Glomerular endothelial cell (primary cell): ENCODE measurements around the gene PHAX. TPM values are rescaled to one million over a fixed set of nuclear protein-coding genes. Genes with fewer than 3 reads are reported as not detected.
"Not testable (repeated sequence)": the region's sequence is repeated elsewhere in the genome, so short reads cannot be mapped to it uniquely, and the experiment has no call there.

ENCODE experiments used
- DNase-seq: peaks from one replicate; pipeline ENCODE4 v3.0.0-alpha.2; 2011; ENCODE audit warnings: low read depth, low spot score; ENCODE audit errors: extremely low read depth
- total RNA-seq: library from RNA; depleted of rRNA; stranded (reverse); fragments of >200 nt; gene quantifications from 2 replicates; pipeline ENCODE4 v1.2.3, GENCODE V29; 2015

The PHAX gene, protein sequence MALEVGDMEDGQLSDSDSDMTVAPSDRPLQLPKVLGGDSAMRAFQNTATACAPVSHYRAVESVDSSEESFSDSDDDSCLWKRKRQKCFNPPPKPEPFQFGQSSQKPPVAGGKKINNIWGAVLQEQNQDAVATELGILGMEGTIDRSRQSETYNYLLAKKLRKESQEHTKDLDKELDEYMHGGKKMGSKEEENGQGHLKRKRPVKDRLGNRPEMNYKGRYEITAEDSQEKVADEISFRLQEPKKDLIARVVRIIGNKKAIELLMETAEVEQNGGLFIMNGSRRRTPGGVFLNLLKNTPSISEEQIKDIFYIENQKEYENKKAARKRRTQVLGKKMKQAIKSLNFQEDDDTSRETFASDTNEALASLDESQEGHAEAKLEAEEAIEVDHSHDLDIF
- total RNA-seq, result 27.1 and 43.6 TPM in 2 replicates

DNA sequence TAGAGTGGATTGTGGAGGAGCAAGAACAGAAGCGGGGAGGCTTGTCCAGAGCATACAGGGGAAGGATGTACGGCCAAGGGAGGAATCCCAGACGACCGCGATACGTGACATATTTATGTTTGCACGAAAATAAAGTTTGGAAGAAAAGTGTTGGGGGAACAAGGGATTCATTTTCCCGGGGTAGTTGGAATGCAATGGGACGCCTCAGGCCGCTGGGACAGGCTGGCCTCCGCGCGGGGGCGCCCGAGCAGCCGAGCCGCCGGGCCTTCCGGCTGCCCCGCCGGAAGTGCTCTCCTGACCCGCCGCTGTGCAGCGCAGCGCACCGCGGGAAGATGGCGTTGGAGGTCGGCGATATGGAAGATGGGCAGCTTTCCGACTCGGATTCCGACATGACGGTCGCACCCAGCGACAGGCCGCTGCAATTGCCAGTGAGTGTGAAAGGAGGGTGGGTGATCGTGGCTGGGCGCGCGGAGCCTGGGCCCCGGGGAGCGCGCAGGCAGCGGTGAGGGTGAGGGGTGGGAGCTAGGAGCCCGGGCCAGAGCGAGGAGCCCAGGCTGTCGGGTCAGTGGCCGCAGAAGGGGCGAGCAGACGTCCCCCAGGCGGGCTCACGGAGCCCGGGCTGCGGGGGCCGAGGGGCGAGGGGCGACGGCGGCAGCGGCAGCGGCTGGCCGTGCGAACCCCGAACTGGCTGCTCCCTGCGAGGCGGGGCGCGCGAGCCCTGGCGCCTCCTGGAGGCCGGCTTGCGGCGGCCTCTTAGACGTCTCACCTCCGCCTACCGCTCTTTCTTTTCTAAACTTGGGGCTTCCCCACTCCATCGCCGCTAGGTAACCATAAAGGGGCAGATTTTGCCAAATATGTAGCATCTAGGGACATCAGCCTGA is at the start of gene PHAX:
Gene PHAX, plus strand, starts transcription at position 317 of the 881 bp plus-strand sequence. Its CDS starts 16 bp downstream, at position 333.
- DNase-seq, result no peak

DNA sequence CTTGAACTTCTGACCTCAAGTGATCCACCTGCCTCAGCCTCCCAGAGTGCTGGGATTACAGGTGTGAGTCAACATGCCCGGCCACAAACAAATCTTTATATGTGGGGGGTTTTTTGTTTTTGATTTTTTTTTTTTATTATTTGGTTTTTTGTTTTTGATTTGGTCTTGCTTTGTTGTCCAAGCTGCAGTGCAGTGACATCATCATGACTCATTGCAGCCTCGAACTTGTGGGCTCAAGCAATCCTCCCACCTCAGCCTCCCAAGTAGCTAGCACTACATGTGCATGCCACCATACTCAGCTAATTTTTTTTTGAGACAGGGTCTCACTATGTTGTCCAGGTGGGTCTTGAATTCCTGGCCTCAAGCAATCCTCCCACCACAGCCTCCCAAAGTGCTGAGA is 48.1 kb upstream of the PHAX start:
- no peak for DNase-seq

DNA sequence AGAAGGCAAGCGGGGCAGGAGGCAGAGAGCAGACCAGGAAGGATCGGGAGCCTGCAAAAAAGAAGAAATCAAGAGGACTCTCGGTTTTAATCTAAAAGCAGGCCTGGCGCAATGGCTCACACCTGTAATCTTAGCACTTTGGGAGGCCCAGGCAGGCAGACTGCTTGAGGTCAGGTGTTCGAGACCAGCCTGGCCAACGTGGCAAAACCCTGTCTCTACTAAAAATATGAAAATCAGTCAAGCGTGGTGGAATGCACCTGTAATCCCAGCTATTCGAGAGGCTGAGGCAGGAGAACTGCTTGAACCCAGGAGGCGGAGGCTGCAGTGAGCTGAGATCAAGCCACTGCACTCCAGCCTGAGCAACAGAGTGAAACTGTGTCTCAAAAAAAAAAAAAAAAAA is 45.6 kb upstream of the PHAX start:
- not testable (repeated sequence) for DNase-seq

DNA sequence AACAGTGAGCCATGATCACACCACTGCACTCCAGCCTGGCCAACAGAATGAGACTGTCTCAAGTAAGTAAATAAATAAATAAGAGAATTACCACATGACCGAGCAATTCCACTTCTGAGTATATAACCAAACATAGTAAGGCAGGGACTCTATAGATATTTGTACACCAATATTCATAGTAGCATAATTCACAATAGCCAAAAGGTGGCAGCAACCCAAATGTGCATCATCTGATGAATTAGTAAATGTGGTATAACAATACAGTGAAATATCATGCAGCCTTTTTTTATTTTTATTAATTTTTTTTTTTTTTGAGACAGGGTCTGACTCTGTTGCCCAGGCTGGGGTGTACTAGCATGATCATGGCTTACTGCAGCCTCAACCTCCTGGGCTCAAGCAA is 38.8 kb upstream of the PHAX start:
- DNase-seq, result no peak

DNA sequence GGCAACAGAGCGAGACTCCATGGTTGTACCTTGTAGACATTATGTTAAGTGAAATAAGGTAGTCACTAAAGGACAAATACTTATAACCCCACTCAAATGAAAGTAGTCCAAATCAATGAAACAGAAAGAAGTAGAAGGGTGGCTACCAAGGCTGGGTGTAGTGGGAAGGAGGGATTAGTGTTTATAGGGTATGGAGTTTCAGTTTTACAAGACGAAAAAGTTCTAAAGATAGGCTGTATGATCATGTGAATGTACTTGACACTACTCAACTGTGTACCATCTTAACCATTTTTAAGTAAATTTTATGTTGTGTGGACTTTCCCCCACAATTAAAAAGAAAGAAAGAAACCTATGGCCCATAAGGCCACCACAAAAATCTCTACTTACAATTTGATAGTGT is 37.9 kb upstream of the PHAX start:
- DNase-seq, result no peak

DNA sequence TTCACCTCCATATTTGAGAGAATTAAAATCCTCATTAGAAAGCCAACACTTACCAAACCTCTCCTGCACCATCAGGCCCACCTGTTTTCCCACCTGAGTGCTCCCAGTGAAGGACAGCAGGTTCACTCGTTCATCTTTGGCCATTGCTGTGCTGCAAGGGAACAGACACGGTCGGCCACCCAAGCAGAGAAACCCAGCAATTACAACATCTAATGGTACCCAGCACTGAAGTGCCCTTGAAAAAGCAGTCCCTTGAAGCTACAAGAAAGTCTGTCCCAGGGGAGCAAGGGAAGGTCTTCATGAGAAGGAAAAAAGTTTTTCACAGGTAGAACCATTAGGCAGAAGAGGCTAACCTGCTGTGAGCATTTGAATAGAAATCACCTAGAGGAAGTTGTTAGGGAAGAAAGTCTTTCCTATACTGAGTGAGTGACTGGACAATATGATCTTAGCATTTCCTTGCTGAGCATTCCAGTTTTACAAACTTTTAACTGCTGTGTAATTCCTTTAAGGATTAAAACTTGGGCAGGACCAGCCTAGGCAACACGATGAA is 32.5 kb upstream of the PHAX start:
- no peak for DNase-seq

DNA sequence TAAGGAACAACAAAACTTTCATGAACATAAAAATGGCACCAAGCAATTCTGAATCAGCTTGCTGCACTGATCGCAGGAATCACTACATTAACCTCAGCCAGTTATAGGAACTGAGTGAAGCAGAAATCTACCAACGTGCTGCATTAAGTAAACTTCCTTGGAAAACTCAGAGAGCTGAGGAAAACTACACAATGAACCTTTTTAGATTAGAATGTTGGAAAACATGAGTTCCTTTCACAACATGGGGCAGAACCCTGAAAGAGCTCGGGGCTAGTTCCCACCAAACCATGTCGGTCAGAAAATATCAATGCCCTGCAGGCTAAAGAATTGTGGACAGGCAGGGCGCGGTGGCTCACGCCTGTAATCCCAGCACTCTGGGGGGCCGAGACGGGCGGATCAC is 25.1 kb upstream of the PHAX start:
- no peak for DNase-seq

DNA sequence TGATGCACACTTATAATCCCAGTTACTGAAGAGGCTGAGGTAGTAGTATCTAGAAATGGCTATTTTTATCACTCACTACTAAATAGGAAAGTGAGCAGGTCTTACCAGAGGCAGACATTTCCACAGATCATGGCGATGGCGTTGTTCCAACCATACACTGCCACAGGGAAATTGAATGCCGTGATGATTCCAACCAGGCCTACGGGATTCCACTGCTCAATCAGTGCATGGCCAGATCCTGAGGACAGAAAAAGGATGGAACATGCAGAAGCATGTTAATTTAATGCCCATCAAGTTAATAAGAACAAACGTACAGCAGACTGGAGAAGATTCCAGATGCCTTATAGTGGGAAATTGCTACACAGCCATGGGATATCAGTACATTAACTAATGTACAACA is 23.8 kb upstream of the PHAX start:
- DNase-seq, result no peak

DNA sequence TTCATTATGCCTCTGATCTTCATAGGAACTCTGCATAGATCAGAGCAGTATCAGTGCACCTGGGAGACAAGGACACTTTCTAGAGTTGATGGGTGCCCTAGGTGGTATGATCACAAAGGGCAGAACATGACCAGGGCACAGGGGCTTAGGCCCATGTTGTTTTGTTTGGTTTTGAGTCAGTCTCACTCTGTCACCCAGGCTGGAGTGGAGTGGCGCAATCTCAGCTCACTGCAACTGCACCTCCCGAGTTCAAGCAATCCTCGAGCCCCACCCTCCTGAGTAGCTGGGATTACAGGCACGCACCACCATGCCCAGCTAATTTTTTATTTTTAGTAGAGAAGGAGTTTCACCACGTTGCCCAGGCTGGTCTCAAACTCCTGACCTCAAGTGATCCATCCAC is 23.3 kb upstream of the PHAX start:
- DNase-seq, result no peak

DNA sequence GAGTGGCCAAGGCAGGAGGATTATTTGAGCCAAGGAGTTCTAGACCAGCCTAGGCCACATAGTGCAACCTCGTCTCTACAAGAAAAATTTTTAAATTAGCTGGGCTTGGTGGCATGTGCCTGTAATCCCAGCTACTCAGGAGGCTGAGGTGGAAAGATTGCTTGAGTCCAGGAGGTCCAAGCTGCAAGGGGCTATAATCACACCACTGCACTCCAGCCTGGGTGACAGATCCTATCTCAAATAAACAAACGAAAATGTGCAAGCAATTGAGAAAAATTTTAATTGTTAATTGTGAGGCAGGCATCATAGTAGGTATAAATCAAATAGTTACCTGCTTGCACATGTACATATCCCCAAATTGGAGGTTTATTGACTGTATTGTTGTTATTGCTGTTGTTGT is 21.0 kb upstream of the PHAX start:
- no peak for DNase-seq

DNA sequence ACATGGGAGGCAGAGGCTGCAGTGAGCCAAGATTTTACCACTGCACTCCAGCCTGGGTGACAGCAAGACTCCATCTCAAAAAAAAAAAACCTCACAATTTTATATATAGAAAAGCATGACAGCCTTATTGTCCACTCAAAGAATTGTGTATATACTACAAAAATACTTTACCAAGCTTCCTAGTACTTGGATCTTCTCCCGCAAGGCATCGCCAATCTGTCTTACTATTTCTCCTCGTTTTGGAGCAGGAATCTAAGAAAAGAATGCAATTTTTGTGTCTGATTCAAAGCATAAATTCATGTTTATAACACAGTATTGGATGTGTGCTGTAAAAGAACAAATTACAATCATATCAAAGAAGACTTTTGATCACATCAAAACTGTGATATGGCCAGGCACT is 17.0 kb upstream of the PHAX start:
- no peak for DNase-seq

DNA sequence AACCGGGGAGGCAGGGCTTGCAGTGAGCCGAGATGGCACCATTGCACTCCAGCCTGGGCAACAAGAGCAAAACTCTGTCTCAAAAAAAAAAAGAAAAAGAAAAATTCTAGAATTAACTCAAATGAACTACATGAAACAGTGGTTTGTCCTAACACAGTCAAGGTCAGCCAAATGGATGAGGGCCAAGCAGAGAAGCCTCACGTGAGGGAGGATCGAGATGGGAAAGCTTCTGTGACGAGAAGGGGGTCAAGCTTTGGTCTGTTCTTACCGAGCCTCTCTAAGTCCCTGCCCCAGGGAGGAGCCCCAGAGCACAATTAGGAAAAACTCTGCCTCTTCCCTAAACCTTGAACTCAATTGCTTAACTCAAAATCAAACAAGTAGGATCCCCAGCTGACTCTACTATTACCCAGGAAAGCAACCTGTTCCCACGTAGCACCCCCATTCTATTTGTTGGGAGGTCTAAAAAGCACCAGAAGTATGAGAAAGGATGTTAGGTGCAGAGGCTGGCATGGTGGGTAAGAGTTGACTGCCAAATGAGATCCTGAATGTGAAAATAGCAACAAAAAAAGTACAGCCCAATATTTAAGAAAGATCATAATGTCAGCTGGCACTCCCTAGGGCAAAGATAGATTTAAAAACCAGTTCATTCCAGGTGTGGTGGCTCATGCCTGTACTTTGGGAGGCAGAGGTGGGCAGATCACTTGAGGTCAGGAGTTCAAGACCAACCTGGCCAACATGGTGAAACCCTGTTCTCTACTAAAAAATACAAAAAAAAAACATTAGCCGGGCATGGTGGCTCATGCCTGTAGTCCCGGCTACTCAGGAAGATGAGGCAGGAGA is 13.0 kb upstream of the PHAX start:
- DNase-seq, result no peak

DNA sequence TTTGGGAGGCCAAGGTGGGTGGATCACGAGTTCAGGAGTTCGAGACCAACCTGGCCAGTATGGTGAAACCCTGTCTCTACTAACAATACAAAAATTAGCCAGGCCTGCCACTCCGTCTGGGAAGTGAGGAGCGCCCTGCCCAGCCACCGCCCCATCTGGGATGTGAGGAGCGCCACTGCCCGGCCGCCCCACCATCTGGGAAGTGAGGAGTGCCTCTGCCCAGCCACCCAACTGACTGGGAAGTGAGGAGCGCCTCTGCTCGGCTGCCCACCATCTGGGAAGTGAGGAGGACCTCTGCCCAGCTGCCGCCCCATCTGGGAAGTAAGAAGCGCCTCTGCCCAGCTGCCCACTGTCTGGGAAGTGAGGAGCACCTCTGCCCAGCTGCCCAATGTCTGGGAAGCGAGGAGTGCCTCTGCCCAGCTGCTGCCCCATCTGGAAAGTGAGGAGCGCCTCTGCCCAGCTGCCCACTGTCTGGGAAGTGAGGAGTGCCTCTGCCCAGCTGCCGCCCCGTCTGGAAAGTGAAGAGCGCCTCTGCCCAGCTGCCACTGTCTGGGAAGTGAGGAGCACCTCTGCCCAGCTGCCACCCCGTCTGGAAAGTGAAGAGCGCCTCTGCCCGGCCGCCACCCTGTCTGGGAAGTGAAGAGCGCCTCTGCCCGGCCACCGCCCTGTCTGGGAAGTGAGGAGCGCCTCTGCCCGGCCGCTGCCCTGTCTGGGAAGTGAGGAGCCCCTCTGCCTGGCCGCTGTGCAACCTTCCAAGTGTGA is 11.0 kb upstream of the PHAX start:
- no peak for DNase-seq

DNA sequence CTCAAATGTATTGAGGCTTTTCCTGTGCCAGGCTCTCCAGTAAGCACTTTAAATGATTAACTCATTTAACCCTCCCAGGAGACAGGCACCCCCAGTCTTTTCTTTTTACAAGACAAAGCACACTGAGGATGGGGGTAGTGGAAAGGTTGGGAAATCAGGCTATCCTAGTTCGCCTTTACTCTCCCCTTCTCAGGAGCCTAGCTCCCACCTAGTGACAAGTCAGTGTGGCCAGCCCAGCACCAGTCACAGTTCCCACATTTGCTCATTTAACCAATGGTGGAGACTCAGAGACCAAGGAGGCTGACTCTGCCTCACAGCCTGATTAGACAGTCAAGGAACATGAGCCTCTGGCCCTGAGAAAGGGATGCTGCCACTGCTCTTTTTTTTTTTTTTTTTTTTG is 9.2 kb upstream of the PHAX start:
- no peak for DNase-seq

DNA sequence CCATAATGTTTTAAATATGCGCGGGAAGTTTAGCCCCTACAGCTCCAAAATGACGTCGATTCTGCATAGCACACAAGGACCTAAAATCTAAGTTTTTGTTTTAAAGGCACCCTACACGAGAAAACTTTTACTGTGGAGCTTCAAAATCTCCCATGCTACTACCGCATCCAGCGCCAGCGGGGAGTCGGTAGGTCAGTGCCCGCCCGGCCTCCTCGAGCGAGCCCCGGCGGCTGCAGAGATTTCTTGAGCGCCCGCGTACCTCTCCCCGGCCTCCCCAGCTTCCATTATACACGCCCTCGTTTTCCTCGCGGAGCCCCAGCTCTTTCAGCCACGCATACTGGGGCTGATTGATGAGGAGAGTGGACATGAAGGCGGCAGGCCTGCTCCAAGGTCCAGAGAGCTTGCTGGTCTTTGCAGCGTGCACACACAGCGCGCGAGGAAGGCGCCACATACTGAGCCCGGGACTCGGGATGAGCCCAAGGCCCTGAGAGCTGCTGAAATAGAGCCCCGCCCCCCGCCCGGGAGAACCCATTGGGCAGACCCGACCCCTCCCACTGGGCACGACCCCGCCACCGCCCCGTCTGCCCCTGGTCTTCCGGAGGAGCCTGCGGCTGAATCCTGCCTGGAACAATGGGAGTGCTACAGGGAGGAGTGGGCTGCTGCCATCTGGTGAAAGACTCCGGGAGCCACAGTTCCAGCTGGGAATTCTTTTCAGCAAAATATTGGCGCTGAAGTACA is 5.8 kb upstream of the PHAX start, which contains the start of gene ALDH7A1:
Gene ALDH7A1, minus strand, starts transcription at position 472 of the 738 bp plus-strand sequence. Its CDS starts 21 bp downstream, at position 451.
- DNase-seq, result peak; percentile 56

DNA sequence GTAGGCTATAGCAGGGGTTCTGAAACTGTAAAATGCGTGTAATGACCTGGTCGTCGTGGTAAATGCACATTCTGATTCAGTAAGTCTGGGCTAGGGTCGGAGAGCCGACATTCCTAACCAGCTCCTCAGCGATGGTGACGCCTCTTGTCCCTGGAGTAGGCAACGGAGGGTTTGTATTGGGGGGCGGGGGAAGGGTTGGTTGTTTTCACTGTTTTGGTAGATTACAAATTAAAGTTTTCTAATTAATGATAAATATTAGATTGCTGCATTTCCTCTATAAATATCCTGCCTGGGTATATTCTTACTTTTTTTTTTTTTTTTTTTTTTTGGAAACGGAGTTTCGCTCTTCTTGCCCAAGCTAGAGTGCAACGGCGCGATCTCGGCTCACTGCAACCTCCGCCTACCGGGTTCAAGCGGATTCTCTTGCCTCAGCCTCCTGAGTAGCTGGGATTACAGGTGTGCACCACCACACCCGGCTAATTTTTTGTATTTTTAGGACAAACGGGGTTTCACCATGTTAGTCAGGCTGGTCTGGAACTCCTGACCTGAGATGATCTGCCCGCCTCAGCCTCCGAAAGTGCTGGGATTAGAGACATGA is 5.2 kb upstream of the PHAX start:
- DNase-seq, result no peak

DNA sequence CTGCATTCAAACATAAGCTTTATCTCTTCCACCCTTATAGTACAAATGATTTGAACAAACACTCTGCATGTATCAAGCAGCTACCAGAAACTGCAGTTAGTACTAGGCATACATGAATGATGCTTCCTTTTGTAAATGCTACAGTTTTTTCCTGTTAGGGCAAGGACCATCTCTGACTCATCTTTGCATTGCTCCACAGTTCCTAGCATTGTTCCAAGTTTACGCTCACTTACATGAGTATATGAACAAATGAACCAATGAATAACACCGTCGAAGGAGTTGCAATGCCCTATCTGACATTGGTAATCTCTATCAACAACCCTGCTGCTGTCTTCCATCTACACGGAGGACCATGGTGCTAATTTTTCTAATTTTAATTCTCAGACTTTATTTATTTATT is 3.6 kb upstream of the PHAX start:
- peak; percentile 80 for DNase-seq

DNA sequence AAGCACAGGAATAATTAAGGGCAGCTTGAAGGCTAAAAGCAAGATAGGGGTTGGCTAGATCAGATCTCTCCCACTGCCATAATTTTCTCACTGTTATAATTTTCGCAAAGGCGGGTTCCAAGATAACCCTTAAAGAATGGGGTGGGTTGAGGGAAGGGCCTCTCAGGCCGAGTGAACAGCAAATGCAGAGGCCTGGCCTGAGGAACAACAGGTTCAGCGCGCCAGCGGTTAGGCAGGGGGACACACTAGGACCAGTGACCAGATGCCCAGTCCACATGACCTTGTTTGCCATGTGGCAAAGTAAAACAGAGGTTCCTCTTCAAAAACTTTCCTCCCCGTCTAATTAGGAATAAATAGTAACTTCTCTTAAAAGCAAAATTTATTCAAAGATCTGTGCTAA is 1.2 kb upstream of the PHAX start:
- DNase-seq, result no peak
